Panc1 (cell line): ENCODE data around the gene ABCD2.

Source experiments
- POLR2AphosphoS5 ChIP-seq: IDR thresholded peaks from 2 replicates; pipeline ENCODE4 v1.6.1; 2012; ENCODE audit warnings: mild to moderate bottlenecking, low read depth, low read length, moderate library complexity
- SIN3A ChIP-seq: IDR thresholded peaks from 2 replicates; pipeline ENCODE4 v1.6.1; 2012; ENCODE audit warnings: low read depth, mild to moderate bottlenecking, low read length, moderate library complexity, borderline replicate concordance; ENCODE audit not compliant: insufficient read depth
- TF ChIP-seq, protein P1 (sequence below): fragments of 450-650 bp; IDR thresholded peaks from 2 replicates; pipeline ENCODE4 v1.5.1; 2017; ENCODE audit warnings: mild to moderate bottlenecking
- TF ChIP-seq, protein P2 (sequence below), 2 experiments: IDR thresholded peaks; 2 replicates each; pipeline ENCODE4 v1.6.1; 2011 to 2012; ENCODE audit warnings: low read depth in 2 of 2, control low read depth in 1 of 2, low read length in 1 of 2, mild to moderate bottlenecking in 1 of 2, moderate library complexity in 1 of 2; ENCODE audit not compliant: insufficient read depth in 1 of 2

- TF ChIP-seq, protein P1, sequence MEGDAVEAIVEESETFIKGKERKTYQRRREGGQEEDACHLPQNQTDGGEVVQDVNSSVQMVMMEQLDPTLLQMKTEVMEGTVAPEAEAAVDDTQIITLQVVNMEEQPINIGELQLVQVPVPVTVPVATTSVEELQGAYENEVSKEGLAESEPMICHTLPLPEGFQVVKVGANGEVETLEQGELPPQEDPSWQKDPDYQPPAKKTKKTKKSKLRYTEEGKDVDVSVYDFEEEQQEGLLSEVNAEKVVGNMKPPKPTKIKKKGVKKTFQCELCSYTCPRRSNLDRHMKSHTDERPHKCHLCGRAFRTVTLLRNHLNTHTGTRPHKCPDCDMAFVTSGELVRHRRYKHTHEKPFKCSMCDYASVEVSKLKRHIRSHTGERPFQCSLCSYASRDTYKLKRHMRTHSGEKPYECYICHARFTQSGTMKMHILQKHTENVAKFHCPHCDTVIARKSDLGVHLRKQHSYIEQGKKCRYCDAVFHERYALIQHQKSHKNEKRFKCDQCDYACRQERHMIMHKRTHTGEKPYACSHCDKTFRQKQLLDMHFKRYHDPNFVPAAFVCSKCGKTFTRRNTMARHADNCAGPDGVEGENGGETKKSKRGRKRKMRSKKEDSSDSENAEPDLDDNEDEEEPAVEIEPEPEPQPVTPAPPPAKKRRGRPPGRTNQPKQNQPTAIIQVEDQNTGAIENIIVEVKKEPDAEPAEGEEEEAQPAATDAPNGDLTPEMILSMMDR: no peak
- TF ChIP-seq POLR2AphosphoS5 (no peak), SIN3A (no peak)
- TF ChIP-seq, protein P2, sequence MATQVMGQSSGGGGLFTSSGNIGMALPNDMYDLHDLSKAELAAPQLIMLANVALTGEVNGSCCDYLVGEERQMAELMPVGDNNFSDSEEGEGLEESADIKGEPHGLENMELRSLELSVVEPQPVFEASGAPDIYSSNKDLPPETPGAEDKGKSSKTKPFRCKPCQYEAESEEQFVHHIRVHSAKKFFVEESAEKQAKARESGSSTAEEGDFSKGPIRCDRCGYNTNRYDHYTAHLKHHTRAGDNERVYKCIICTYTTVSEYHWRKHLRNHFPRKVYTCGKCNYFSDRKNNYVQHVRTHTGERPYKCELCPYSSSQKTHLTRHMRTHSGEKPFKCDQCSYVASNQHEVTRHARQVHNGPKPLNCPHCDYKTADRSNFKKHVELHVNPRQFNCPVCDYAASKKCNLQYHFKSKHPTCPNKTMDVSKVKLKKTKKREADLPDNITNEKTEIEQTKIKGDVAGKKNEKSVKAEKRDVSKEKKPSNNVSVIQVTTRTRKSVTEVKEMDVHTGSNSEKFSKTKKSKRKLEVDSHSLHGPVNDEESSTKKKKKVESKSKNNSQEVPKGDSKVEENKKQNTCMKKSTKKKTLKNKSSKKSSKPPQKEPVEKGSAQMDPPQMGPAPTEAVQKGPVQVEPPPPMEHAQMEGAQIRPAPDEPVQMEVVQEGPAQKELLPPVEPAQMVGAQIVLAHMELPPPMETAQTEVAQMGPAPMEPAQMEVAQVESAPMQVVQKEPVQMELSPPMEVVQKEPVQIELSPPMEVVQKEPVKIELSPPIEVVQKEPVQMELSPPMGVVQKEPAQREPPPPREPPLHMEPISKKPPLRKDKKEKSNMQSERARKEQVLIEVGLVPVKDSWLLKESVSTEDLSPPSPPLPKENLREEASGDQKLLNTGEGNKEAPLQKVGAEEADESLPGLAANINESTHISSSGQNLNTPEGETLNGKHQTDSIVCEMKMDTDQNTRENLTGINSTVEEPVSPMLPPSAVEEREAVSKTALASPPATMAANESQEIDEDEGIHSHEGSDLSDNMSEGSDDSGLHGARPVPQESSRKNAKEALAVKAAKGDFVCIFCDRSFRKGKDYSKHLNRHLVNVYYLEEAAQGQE (IDR thresholded peaks at IDR 0.05; ENCODE audit: insufficient read depth in 1 of 2, low read depth in 2 of 2, low read length in 1 of 2): no peak
Observed at GRCh38 chr12:39574378-39574777, 45.2 kb downstream of the ABCD2 start.
